Thyroid gland (tissue), 4 donors: ENCODE data around the gene PPP2R2B.

Source experiments
- CTCF ChIP-seq, 6 experiments: fragments of 200-600 bp in 3 of 6; fragments of 450-650 bp in 3 of 6; sonication (generic) in 3 of 6; IDR thresholded peaks; one replicate each; pipeline ENCODE4 v1.5.1; 2016 to 2019; ENCODE audit warnings: antibody characterized with exemption in 6 of 6, mild to moderate bottlenecking in 2 of 6, inconsistent platforms in 1 of 6, moderate library complexity in 1 of 6
- POLR2A ChIP-seq, 2 donors: fragments of 450-650 bp; IDR thresholded peaks; one replicate each; pipeline ENCODE4 v1.6.1; 2017; ENCODE audit warnings: antibody characterized with exemption in 2 of 2, mild to moderate bottlenecking in 2 of 2, moderate library complexity in 1 of 2

GRCh38 chr5:146540414-146540813 is 338.1 kb downstream of the PPP2R2B start:
- TF ChIP-seq CTCF (IDR thresholded peaks at IDR 0.05), result no peak
- no peak for TF ChIP-seq POLR2A (IDR thresholded peaks at IDR 0.05)
